ENCODE measurements around the gene SNCA.

Gene SNCA

GRCh38 chr4:89863533-89863932, 26.6 kb upstream of the SNCA start:
- no peak overlapping the region for H3K4me3 ChIP-seq (replicated peaks in 1 of 2; ENCODE audit: low read depth in 2 of 2, low read length in 2 of 2)
- TF ChIP-seq CTCF (IDR thresholded peaks at IDR 0.05; ENCODE audit: low read depth, low read length): no peak
- no peak for DNase-seq (ENCODE audit: low read depth in 2 of 2)

- TF ChIP-seq CTCF (IDR thresholded peaks at IDR 0.05; ENCODE audit: low read depth, low read length): no peak
- no peak overlapping the region for H3K4me3 ChIP-seq (replicated peaks in 1 of 2; ENCODE audit: low read depth in 2 of 2, low read length in 2 of 2)
- no peak for DNase-seq (ENCODE audit: low read depth in 2 of 2)
Measured at GRCh38 chr4:89860971-89861370, 24.0 kb upstream of the SNCA start.

GRCh38 chr4:89855236-89855635, 18.3 kb upstream of the SNCA start:
- TF ChIP-seq CTCF (IDR thresholded peaks at IDR 0.05; ENCODE audit: low read depth, low read length): no peak
- DNase-seq (ENCODE audit: low read depth in 2 of 2): no peak
- no peak overlapping the region for H3K4me3 ChIP-seq (replicated peaks in 1 of 2; ENCODE audit: low read depth in 2 of 2, low read length in 2 of 2)

- TF ChIP-seq CTCF (IDR thresholded peaks at IDR 0.05; ENCODE audit: low read depth, low read length): no peak
- no peak for DNase-seq (ENCODE audit: low read depth in 2 of 2)
- H3K4me3 ChIP-seq (replicated peaks in 1 of 2; ENCODE audit: low read depth in 2 of 2, low read length in 2 of 2): no peak overlapping the region
Measured at GRCh38 chr4:89847571-89848325, 10.8 kb upstream of the SNCA start.

GRCh38 chr4:89839558-89839957, 2.6 kb upstream of the SNCA start:
- no peak for TF ChIP-seq CTCF (IDR thresholded peaks at IDR 0.05; ENCODE audit: low read depth, low read length)
- DNase-seq (ENCODE audit: low read depth in 2 of 2): no peak

GRCh38 chr4:89837993-89838390, 1.0 kb upstream of the SNCA start:
- no peak overlapping the region for H3K4me3 ChIP-seq (replicated peaks in 1 of 2; ENCODE audit: low read depth in 2 of 2, low read length in 2 of 2)
- TF ChIP-seq CTCF (IDR thresholded peaks at IDR 0.05; ENCODE audit: low read depth, low read length): no peak
- DNase-seq (ENCODE audit: low read depth in 2 of 2): no peak

More at GRCh38 chr4:89839558-89839957, 2.6 kb upstream of the SNCA start:
- H3K4me3 ChIP-seq (replicated peaks in 1 of 2; ENCODE audit: low read depth in 2 of 2, low read length in 2 of 2): no peak overlapping the region
